Mucosa of rectum (tissue), 2 donors: ENCODE results near the gene MME.

Experiments
- H3K27ac ChIP-seq, 2 donors: one replicate each; pipeline ENCODE4 v1.7.0; 2013; ENCODE audit warnings: inconsistent platforms in 2 of 2, low read depth in 2 of 2, low read length in 2 of 2
- H3K27me3 ChIP-seq, 2 donors: one replicate each; pipeline ENCODE4 v1.7.0; 2013; ENCODE audit warnings: low read length in 2 of 2; ENCODE audit not compliant: control insufficient read depth in 2 of 2, insufficient read depth in 2 of 2
- H3K36me3 ChIP-seq, 2 donors: one replicate each; pipeline ENCODE4 v1.7.0; 2013; ENCODE audit warnings: low read length in 2 of 2; ENCODE audit not compliant: control insufficient read depth in 2 of 2, insufficient read depth in 2 of 2
- H3K4me1 ChIP-seq, 2 donors: one replicate each; pipeline ENCODE4 v1.7.0; 2013; ENCODE audit warnings: low read length in 2 of 2, mild to moderate bottlenecking in 1 of 2; ENCODE audit not compliant: control insufficient read depth in 2 of 2, insufficient read depth in 2 of 2
- H3K4me3 ChIP-seq, 2 donors: one replicate each; pipeline ENCODE4 v1.7.0; 2013; ENCODE audit warnings: low read length in 2 of 2
- H3K9ac ChIP-seq, 2 donors: one replicate each; pipeline ENCODE4 v1.7.0; 2013; ENCODE audit warnings: low read length in 2 of 2, low read depth in 1 of 2, mild to moderate bottlenecking in 1 of 2
- H3K9me3 ChIP-seq, 2 donors: one replicate each; pipeline ENCODE4 v1.7.0; 2013; ENCODE audit warnings: low read length in 2 of 2; ENCODE audit not compliant: control insufficient read depth in 2 of 2
- donor health status: healthy.
- donor health status: Normal muscosa, but diverticular disease.

The MME gene

DNA sequence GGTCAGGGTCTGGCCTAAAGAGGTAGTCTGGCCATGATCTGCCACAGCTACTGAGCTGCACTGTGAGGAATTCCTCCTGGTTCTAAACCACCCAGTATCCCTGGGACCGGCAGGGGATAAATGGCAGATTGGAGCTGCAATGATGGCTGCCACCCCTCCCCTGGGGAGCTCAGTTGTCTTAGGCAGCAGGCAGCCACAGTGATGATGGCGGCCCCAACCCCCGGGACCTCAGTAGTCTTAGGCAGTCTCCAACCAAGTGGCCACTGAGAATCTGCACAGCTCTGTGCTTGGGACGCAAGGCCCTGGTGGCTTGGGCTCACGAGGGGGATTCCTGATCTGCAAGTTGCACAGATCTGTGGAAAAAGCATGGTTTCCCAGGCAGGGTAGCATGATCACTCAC lies 145.3 kb downstream of the MME start:
- H3K9me3 ChIP-seq = no peaks in the 10 kb centered on the region
- H3K27ac ChIP-seq = no peak overlapping the region
- H3K27me3 ChIP-seq = no peaks in the 10 kb centered on the region
- H3K36me3 ChIP-seq = no peaks in the 10 kb centered on the region
- no peak overlapping the region for H3K9ac ChIP-seq
- H3K4me1 ChIP-seq = no peaks in the 10 kb centered on the region
- no peak overlapping the region for H3K4me3 ChIP-seq

DNA sequence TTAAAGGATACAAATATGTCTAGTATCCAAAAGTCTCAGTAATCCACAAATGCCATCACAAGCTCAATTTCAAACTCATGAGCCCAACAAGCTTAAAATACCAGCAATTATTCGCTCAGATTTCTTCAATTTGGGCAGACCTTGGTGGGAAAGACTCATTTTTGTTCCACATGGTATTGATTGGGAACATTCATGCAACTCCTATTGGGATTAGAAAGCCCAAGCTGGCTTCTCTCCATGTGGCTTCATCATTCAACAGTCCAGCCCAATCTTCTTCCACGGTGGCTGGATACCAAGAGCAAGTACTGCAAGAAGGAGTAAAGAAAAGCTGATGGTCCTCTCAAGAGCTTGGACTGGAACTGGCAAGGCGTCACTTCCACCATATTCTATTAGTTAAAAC lies 147.0 kb downstream of the MME start:
- no peaks in the 10 kb centered on the region for H3K4me1 ChIP-seq
- no peak overlapping the region for H3K9ac ChIP-seq
- H3K27ac ChIP-seq = no peak overlapping the region
- H3K27me3 ChIP-seq = no peaks in the 10 kb centered on the region
- H3K4me3 ChIP-seq = no peak overlapping the region
- H3K36me3 ChIP-seq = no peaks in the 10 kb centered on the region
- H3K9me3 ChIP-seq = no peaks in the 10 kb centered on the region

DNA sequence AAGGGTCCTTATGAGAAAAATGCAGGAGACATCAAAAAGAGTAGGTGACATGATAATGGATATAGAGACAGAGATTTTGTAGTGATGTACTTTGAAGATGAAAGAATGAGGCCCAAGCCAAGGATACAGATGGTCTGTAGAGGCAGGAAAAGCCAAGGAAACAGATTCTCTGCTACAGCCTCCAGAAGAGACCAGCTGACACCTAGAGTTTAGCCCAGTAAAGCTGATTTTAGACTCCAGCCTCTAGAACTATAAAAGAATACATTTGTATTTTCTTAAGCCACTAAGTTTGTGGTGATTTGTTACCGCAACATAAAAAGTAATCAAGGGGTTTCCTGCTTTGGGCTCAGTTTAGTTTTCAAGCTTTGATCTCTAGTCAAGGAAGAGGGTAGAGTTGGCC lies 148.6 kb downstream of the MME start:
- Histone ChIP-seq H3K4me1 (no peaks in the 10 kb centered on the region), H3K9me3 (no peaks in the 10 kb centered on the region), H3K27me3 (no peaks in the 10 kb centered on the region), H3K27ac (no peak overlapping the region), H3K36me3 (no peaks in the 10 kb centered on the region), H3K4me3 (no peak overlapping the region), H3K9ac (no peak overlapping the region)

DNA sequence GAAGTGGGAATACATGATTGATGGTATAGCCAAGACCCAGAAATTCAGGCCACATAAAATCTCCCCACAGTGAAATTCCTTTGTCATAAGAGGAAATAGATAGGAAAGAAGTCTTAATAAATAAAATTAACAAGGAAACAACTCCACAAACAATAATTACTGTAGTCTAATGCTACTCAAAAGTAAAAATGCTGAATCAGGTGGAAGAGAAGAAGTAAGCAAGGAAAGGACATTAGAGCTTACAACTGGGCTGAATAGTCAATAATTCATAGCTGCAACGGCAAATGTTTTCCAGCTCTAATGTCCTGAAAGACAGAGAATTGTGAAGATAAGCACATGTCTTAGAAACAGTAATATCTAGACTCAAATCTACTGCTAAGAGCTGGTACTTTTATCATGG lies 149.0 kb downstream of the MME start:
- H3K4me1 ChIP-seq = no peaks in the 10 kb centered on the region
- H3K9ac ChIP-seq = no peak overlapping the region
- H3K27ac ChIP-seq = no peak overlapping the region
- H3K27me3 ChIP-seq = no peaks in the 10 kb centered on the region
- no peak overlapping the region for H3K4me3 ChIP-seq
- H3K9me3 ChIP-seq = no peaks in the 10 kb centered on the region
- no peaks in the 10 kb centered on the region for H3K36me3 ChIP-seq

DNA sequence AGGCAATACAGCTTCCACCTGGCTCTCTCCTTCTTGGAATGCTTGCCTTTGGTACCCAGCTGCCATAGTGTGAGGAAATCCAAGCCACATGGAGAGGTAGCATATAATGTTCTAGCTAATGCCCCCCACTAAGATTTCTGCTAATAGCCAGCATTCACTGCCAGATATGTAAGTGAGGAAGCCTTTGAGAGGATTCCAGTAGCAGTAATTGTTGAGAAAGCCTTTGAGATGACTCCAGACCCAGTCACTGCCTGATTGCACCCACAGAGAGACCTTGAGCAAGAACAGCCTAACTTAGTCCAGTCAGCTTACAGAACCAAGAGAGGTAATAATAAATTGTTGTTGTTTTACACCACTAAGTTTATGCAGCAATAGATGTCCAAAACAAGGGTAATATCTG lies 150.3 kb downstream of the MME start:
- Histone ChIP-seq H3K4me1 (no peaks in the 10 kb centered on the region), H3K27ac (no peak overlapping the region), H3K4me3 (no peak overlapping the region), H3K27me3 (no peaks in the 10 kb centered on the region), H3K9me3 (no peaks in the 10 kb centered on the region), H3K36me3 (no peaks in the 10 kb centered on the region), H3K9ac (no peak overlapping the region)

DNA sequence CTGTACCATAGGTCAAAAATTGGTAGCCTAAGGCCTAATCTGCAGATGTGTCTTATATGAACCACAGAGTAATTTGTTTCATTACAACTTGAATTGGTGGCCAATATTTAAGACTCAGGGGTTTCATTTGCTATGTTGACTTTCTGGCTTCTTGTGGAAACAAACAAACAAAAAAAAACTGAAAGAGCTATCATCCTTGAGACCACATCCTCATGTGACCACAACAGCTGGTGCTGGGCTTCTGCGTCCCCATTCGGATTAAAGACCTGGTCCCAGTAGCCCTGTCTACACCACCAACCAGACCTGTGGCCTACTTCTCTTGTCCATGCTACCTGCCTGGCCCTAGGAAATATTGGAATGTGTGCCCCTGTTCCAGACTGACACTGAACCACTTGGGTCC lies 151.7 kb downstream of the MME start:
- Histone ChIP-seq H3K9me3 (no peaks in the 10 kb centered on the region), H3K36me3 (no peaks in the 10 kb centered on the region), H3K4me3 (no peak overlapping the region), H3K27ac (no peak overlapping the region), H3K4me1 (no peaks in the 10 kb centered on the region), H3K9ac (no peak overlapping the region), H3K27me3 (no peaks in the 10 kb centered on the region)

DNA sequence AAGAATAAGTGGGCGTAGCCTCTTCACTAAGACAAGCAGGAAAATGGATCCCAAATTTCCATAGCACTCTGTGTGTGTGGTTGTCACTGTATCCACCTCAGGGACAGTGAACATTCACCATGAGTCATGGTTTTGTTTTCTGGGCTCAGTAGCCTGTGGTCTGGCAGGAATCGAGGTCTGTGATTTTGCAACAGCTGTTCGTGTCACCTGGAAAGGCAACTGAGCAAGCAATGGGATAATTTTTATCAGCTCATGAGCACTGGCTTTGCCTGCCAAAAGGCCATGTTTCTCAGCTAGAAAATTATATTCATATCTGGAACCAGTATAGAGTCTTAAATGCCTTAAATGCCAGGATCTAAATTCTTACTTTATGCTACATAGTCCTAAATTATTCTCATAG lies 152.5 kb downstream of the MME start:
- Histone ChIP-seq H3K36me3 (no peaks in the 10 kb centered on the region), H3K4me1 (no peaks in the 10 kb centered on the region), H3K9ac (no peak overlapping the region), H3K9me3 (no peaks in the 10 kb centered on the region), H3K4me3 (no peak overlapping the region), H3K27ac (no peak overlapping the region), H3K27me3 (no peaks in the 10 kb centered on the region)

DNA sequence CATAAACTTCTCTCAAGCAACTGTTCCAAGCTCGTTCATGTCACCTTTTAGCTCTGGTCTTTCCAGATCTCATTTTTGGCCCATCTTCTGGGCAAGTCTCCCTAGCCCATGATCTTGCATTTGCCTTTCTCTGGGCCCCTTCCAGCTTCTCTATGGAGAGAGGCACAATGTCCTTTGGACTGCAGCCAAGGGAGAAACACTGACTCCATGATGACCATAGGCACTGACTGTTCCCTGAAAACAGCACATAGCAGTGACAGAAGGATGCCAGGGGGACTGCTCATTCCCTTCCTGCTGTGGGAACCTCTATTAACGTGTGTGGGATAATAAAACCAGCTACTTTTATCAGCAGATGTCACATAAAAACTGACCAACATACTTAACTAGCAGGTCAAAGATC lies 153.1 kb downstream of the MME start:
- Histone ChIP-seq H3K27me3 (no peaks in the 10 kb centered on the region), H3K4me3 (no peak overlapping the region), H3K27ac (no peak overlapping the region), H3K9ac (no peak overlapping the region), H3K36me3 (no peaks in the 10 kb centered on the region), H3K9me3 (no peaks in the 10 kb centered on the region), H3K4me1 (no peaks in the 10 kb centered on the region)
